GM19025 (cell line): ENCODE results near the gene TUBA3E.
"Not testable (repeated sequence)": the region's sequence is repeated elsewhere in the genome, so short reads cannot be mapped to it uniquely, and the experiment has no call there.

Experiments
- ATAC-seq: cut with Tn5 transposase; IDR thresholded peaks from one replicate; pipeline ENCODE4 v1.9.1; 2021; ENCODE audit warnings: mild to moderate bottlenecking, low read depth, moderate library complexity; ENCODE audit not compliant: unreplicated experiment

TUBA3E gene

GRCh38 chr2:130165293-130166016 lies 32.8 kb downstream of the TUBA3E start:
- ATAC-seq = no peak

GRCh38 chr2:130162968-130163367 lies 35.3 kb downstream of the TUBA3E start:
- no peak for ATAC-seq

GRCh38 chr2:130162486-130162885 lies 35.8 kb downstream of the TUBA3E start:
- ATAC-seq = not testable (repeated sequence)

- ATAC-seq = not testable (repeated sequence)
These were observed 37.2 kb downstream of the TUBA3E start for GRCh38 chr2:130160838-130161705.

- no peak for ATAC-seq
These were observed 38.1 kb downstream of the TUBA3E start for GRCh38 chr2:130160131-130160530.

GRCh38 chr2:130159376-130159775 lies 38.9 kb downstream of the TUBA3E start:
- ATAC-seq = not testable (repeated sequence)

- ATAC-seq = no peak
These were observed 39.6 kb downstream of the TUBA3E start for GRCh38 chr2:130158631-130159030.

GRCh38 chr2:130157825-130158514 lies 40.3 kb downstream of the TUBA3E start:
- peak; percentile 79 for ATAC-seq

GRCh38 chr2:130157354-130157753 lies 40.9 kb downstream of the TUBA3E start:
- ATAC-seq = peak; percentile 35

GRCh38 chr2:130156624-130157004 lies 41.6 kb downstream of the TUBA3E start:
- ATAC-seq = no peak

- not testable (repeated sequence) for ATAC-seq
These were observed 42.1 kb downstream of the TUBA3E start for GRCh38 chr2:130155956-130156623.

- no peak for ATAC-seq
These were observed 43.2 kb downstream of the TUBA3E start for GRCh38 chr2:130154773-130155765.

GRCh38 chr2:130154423-130154770 lies 43.8 kb downstream of the TUBA3E start:
- not testable (repeated sequence) for ATAC-seq

GRCh38 chr2:130153721-130154422 lies 44.4 kb downstream of the TUBA3E start:
- not testable (repeated sequence) for ATAC-seq

- no peak for ATAC-seq
These were observed 45.2 kb downstream of the TUBA3E start for GRCh38 chr2:130152816-130153595.

- not testable (repeated sequence) for ATAC-seq
These were observed 46.0 kb downstream of the TUBA3E start for GRCh38 chr2:130152136-130152815.

- not testable (repeated sequence) for ATAC-seq
These were observed 47.1 kb downstream of the TUBA3E start for GRCh38 chr2:130151145-130151512.
